PC-3 (cell line): ENCODE data around the gene TCFL5.

Experiments
- EZH2 ChIP-seq: fragments of 300-600 bp; sonication (generic); IDR thresholded peaks from one replicate; pipeline ENCODE4 v1.6.1; 2017; ENCODE audit warnings: antibody characterized with exemption, mild to moderate bottlenecking, low read length; ENCODE audit not compliant: unreplicated experiment
- EZH2phosphoT487 ChIP-seq: fragments of 300-600 bp; sonication (generic); IDR thresholded peaks from 2 replicates; pipeline ENCODE4 v1.6.1; 2018; ENCODE audit warnings: mild to moderate bottlenecking, antibody characterized with exemption, low read length, borderline replicate concordance
- TF ChIP-seq, protein P1 (sequence below): fragments of 300-600 bp; sonication (generic); conservative IDR thresholded peaks from 2 replicates; pipeline ENCODE4 v1.5.1; 2017; ENCODE audit warnings: antibody characterized with exemption, low read depth, mild to moderate bottlenecking, low read length

DNA sequence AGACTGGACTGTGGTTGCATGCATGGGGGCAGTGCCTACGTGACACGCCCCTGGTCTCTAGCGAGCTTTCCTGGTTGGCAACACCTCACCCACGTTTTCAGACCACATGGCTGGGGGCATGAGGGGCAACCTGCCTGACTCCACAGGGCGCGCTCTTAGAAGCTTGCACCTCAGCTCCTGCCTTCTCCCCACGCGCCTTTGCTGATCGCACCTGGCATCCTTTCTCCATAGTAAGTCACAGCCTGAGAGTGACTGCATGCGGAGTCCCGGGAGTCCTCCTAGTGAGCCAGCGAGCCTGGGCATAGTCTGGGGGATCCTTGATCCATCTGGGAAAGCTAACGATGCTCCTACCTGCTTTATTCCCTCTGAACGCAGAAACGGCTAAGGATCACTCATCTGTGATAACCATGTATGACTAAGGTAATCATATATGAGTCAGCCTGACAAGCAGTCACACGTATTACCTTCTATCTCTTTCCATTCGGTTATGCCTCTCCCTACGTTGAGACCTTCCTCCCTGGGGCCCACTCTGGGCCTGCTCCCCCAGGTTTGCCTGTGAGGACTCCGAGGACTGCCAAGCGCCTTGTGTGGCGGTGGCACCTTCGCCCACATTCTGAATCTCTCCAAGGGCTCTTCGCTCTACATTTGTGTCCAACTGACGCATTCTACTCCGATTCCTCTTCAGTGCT is 4.5 kb downstream of the TCFL5 start:
- TF ChIP-seq, protein P1, sequence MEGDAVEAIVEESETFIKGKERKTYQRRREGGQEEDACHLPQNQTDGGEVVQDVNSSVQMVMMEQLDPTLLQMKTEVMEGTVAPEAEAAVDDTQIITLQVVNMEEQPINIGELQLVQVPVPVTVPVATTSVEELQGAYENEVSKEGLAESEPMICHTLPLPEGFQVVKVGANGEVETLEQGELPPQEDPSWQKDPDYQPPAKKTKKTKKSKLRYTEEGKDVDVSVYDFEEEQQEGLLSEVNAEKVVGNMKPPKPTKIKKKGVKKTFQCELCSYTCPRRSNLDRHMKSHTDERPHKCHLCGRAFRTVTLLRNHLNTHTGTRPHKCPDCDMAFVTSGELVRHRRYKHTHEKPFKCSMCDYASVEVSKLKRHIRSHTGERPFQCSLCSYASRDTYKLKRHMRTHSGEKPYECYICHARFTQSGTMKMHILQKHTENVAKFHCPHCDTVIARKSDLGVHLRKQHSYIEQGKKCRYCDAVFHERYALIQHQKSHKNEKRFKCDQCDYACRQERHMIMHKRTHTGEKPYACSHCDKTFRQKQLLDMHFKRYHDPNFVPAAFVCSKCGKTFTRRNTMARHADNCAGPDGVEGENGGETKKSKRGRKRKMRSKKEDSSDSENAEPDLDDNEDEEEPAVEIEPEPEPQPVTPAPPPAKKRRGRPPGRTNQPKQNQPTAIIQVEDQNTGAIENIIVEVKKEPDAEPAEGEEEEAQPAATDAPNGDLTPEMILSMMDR: no peak
- TF ChIP-seq EZH2: no peak
- no peak for TF ChIP-seq EZH2phosphoT487
